Panc1 (cell line): ENCODE results near the gene UROC1.

ENCODE experiments used
- POLR2AphosphoS5 ChIP-seq: IDR thresholded peaks from 2 replicates; pipeline ENCODE4 v1.6.1; 2012; ENCODE audit warnings: mild to moderate bottlenecking, low read depth, low read length, moderate library complexity
- SIN3A ChIP-seq: IDR thresholded peaks from 2 replicates; pipeline ENCODE4 v1.6.1; 2012; ENCODE audit warnings: low read depth, mild to moderate bottlenecking, low read length, moderate library complexity, borderline replicate concordance; ENCODE audit not compliant: insufficient read depth
- TCF7L2 ChIP-seq: IDR thresholded peaks from 2 replicates; pipeline ENCODE4 v1.6.1; 2011; ENCODE audit warnings: mild to moderate bottlenecking, low read depth, low read length, inconsistent platforms
- TF ChIP-seq, protein P1 (sequence below): fragments of 450-650 bp; IDR thresholded peaks from 2 replicates; pipeline ENCODE4 v1.5.1; 2017; ENCODE audit warnings: mild to moderate bottlenecking
- TF ChIP-seq, protein P2 (sequence below), 2 experiments: IDR thresholded peaks; 2 replicates each; pipeline ENCODE4 v1.6.1; 2011 to 2012; ENCODE audit warnings: low read depth in 2 of 2, control low read depth in 1 of 2, low read length in 1 of 2, mild to moderate bottlenecking in 1 of 2, moderate library complexity in 1 of 2; ENCODE audit not compliant: insufficient read depth in 1 of 2

DNA sequence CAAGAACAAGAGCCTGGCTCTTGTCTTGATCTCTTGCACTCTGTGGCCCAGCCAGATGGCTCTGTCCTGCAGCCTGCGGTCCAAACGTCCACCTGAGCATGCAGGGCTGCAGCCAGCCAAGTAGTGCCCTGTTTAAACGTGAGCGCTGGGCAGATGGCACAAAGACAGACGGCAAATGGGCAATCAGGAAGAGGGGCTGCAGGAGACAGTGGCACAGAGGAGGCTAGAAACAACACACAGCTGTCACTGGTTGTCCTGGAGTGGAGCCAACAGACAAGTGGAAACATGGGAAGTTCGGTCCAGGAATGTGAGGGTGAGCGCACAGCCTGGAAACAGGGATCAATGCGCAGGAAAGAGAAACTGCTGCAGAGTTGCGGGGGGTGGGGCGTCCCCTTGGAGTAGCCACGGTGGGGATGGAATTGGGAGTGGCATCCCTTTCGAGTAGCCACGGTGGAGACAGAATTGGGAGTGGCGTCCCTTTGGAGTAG is 31.2 kb downstream of the UROC1 start:
- TF ChIP-seq, protein P1, sequence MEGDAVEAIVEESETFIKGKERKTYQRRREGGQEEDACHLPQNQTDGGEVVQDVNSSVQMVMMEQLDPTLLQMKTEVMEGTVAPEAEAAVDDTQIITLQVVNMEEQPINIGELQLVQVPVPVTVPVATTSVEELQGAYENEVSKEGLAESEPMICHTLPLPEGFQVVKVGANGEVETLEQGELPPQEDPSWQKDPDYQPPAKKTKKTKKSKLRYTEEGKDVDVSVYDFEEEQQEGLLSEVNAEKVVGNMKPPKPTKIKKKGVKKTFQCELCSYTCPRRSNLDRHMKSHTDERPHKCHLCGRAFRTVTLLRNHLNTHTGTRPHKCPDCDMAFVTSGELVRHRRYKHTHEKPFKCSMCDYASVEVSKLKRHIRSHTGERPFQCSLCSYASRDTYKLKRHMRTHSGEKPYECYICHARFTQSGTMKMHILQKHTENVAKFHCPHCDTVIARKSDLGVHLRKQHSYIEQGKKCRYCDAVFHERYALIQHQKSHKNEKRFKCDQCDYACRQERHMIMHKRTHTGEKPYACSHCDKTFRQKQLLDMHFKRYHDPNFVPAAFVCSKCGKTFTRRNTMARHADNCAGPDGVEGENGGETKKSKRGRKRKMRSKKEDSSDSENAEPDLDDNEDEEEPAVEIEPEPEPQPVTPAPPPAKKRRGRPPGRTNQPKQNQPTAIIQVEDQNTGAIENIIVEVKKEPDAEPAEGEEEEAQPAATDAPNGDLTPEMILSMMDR = no peak
- no peak for TF ChIP-seq POLR2AphosphoS5
- TF ChIP-seq, protein P2, sequence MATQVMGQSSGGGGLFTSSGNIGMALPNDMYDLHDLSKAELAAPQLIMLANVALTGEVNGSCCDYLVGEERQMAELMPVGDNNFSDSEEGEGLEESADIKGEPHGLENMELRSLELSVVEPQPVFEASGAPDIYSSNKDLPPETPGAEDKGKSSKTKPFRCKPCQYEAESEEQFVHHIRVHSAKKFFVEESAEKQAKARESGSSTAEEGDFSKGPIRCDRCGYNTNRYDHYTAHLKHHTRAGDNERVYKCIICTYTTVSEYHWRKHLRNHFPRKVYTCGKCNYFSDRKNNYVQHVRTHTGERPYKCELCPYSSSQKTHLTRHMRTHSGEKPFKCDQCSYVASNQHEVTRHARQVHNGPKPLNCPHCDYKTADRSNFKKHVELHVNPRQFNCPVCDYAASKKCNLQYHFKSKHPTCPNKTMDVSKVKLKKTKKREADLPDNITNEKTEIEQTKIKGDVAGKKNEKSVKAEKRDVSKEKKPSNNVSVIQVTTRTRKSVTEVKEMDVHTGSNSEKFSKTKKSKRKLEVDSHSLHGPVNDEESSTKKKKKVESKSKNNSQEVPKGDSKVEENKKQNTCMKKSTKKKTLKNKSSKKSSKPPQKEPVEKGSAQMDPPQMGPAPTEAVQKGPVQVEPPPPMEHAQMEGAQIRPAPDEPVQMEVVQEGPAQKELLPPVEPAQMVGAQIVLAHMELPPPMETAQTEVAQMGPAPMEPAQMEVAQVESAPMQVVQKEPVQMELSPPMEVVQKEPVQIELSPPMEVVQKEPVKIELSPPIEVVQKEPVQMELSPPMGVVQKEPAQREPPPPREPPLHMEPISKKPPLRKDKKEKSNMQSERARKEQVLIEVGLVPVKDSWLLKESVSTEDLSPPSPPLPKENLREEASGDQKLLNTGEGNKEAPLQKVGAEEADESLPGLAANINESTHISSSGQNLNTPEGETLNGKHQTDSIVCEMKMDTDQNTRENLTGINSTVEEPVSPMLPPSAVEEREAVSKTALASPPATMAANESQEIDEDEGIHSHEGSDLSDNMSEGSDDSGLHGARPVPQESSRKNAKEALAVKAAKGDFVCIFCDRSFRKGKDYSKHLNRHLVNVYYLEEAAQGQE (IDR thresholded peaks at IDR 0.05; ENCODE audit: insufficient read depth in 1 of 2, low read depth in 2 of 2, low read length in 1 of 2) = no peak
- no peak for TF ChIP-seq TCF7L2
- TF ChIP-seq SIN3A = no peak
